ENCODE results near the gene GFY.

- TF ChIP-seq ZNF8 (CRISPR knock-in tag; IDR thresholded peaks at IDR 0.05) (no peak), ZFP3 (CRISPR knock-in tag; IDR thresholded peaks at IDR 0.05) (no peak), PATZ1 (CRISPR knock-in tag; IDR thresholded peaks at IDR 0.05; ENCODE audit: borderline replicate concordance) (no peak), PPARA (CRISPR knock-in tag; IDR thresholded peaks at IDR 0.05; ENCODE audit: borderline replicate concordance) (no peak), CREB5 (CRISPR knock-in tag; IDR thresholded peaks at IDR 0.05; ENCODE audit: low read depth) (no peak), POU6F1 (CRISPR knock-in tag; IDR thresholded peaks at IDR 0.05; ENCODE audit: borderline replicate concordance, low read depth) (no peak), ZNF565 (CRISPR knock-in tag; conservative IDR thresholded peaks at IDR 0.05; ENCODE audit: low read depth) (no peak), TSHZ2 (CRISPR knock-in tag; IDR thresholded peaks at IDR 0.05) (no peak), RARB (CRISPR knock-in tag; IDR thresholded peaks at IDR 0.05) (no peak), GLIS3 (CRISPR knock-in tag; IDR thresholded peaks at IDR 0.05) (no peak), CSDC2 (CRISPR knock-in tag; IDR thresholded peaks at IDR 0.05) (no peak), ESRRG (CRISPR knock-in tag; IDR thresholded peaks at IDR 0.05) (no peak), ZFP30 (CRISPR knock-in tag; IDR thresholded peaks at IDR 0.05) (no peak), ZNF70 (CRISPR knock-in tag; IDR thresholded peaks at IDR 0.05) (no peak)
Measured at GRCh38 chr19:49461656-49462055, 36.5 kb downstream of the GFY start.
